GM12878 (cell line): ENCODE measurements around the gene ANKRD13A. TPM values are rescaled to one million over a fixed set of nuclear protein-coding genes. Genes with fewer than 3 reads are reported as not detected.
A peak's percentile ranks its signal among the peaks of the same experiment; 100 is the strongest.

ENCODE experiments used
- ATF7 ChIP-seq: fragments of 450-650 bp; IDR thresholded peaks from 2 replicates; pipeline ENCODE4 v1.6.1; 2016; ENCODE audit warnings: low read depth, mild to moderate bottlenecking
- BCLAF1 ChIP-seq: fragments of 450-650 bp; IDR thresholded peaks from 2 replicates; pipeline ENCODE4 v1.6.1; 2017; ENCODE audit warnings: antibody characterized with exemption, mild to moderate bottlenecking, moderate library complexity
- CBX3 ChIP-seq: fragments of 200-600 bp; sonication (generic); IDR thresholded peaks from 2 replicates; pipeline ENCODE4 v1.6.1; 2016; ENCODE audit warnings: low read depth, borderline replicate concordance
- DPF2 ChIP-seq: fragments of 450-650 bp; IDR thresholded peaks from 2 replicates; pipeline ENCODE4 v1.6.1; 2017; ENCODE audit warnings: mild to moderate bottlenecking
- EGR1 ChIP-seq, 2 experiments: IDR thresholded peaks; 1 replicate in 1 of 2; 2 replicates in 1 of 2; pipeline ENCODE4 v1.6.1; 2011 to 2012; ENCODE audit warnings: low read depth in 2 of 2, low read length in 2 of 2, borderline replicate concordance in 1 of 2, mild to moderate bottlenecking in 1 of 2, moderate library complexity in 1 of 2
- FOXK2 ChIP-seq: fragments of 450-650 bp; IDR thresholded peaks from 2 replicates; pipeline ENCODE4 v1.6.1; 2017; ENCODE audit warnings: mild to moderate bottlenecking, moderate library complexity
- FOXM1 ChIP-seq: IDR thresholded peaks from 2 replicates; pipeline ENCODE4 v1.6.1; 2012; ENCODE audit warnings: low read depth, mild to moderate bottlenecking, inconsistent platforms, low read length, moderate library complexity
- HDAC6 ChIP-seq: fragments of 200-600 bp; sonication (generic); IDR thresholded peaks from one replicate; pipeline ENCODE4 v1.8.0; 2017; ENCODE audit warnings: antibody characterized with exemption; ENCODE audit not compliant: unreplicated experiment
- MXI1 ChIP-seq: fragments of 150-350 bp; IDR thresholded peaks from 2 replicates; pipeline ENCODE4 v1.6.1; 2011; ENCODE audit warnings: low read depth, mild to moderate bottlenecking, inconsistent platforms, low read length, improper control_type of control experiment
- PBX3 ChIP-seq: IDR thresholded peaks from 2 replicates; pipeline ENCODE4 v1.6.1; 2011; ENCODE audit warnings: mild to moderate bottlenecking, low read depth, low read length, moderate library complexity; ENCODE audit not compliant: insufficient replicate concordance
- PRDM15 ChIP-seq: fragments of 450-650 bp; formaldehyde crosslinking; IDR thresholded peaks from 2 replicates; pipeline ENCODE4 v1.4.0; 2020; ENCODE audit warnings: mild to moderate bottlenecking, moderate library complexity
- RAD51 ChIP-seq: fragments of 450-650 bp; IDR thresholded peaks from 2 replicates; pipeline ENCODE4 v1.6.1; 2016; ENCODE audit warnings: moderate library complexity, mild to moderate bottlenecking, inconsistent platforms
- RUNX3 ChIP-seq: IDR thresholded peaks from 2 replicates; pipeline ENCODE4 v1.6.1; 2012; ENCODE audit warnings: low read length, inconsistent platforms
- SUPT20H ChIP-seq: IDR thresholded peaks from 2 replicates; pipeline ENCODE4 v1.6.1; 2011; ENCODE audit warnings: low read depth, mild to moderate bottlenecking, low read length, moderate library complexity, borderline replicate concordance; ENCODE audit not compliant: control insufficient read depth
- ZBED1 ChIP-seq: IDR thresholded peaks from 2 replicates; pipeline ENCODE4 v1.6.1; 2016; ENCODE audit warnings: borderline replicate concordance
- ZNF687 ChIP-seq: fragments of 450-650 bp; IDR thresholded peaks from 2 replicates; pipeline ENCODE4 v1.6.1; 2017; ENCODE audit warnings: mild to moderate bottlenecking, moderate library complexity
- ZSCAN29 ChIP-seq: fragments of 450-650 bp; IDR thresholded peaks from 2 replicates; pipeline ENCODE4 v1.6.1; 2017; ENCODE audit warnings: mild to moderate bottlenecking, moderate library complexity
- ZZZ3 ChIP-seq: IDR thresholded peaks from 2 replicates; pipeline ENCODE4 v1.6.1; 2011; ENCODE audit warnings: low read depth; ENCODE audit not compliant: control insufficient read depth, insufficient read length
- polyA plus RNA-seq, 11 experiments: library from polyadenylated mRNA; depleted of rRNA in 4 of 11; unstranded in 6 of 11; stranded (reverse) in 5 of 11; fragments of >200 nt; fragmentation: Nextera tagmentation in 4 of 11; fragmentation: Illumina TruSeq in 1 of 11; extraction: Ambion mirVana in 4 of 11; extraction: Trizol in 1 of 11; gene quantifications; 1 replicate in 1 of 11; 2 replicates in 10 of 11; pipeline versions ENCODE4 v1.2.1 to v1.2.3, GENCODE V29; 2011 to 2016; ENCODE audit warnings: inconsistent platforms in 2 of 11, missing spikeins in 2 of 11, low read depth in 1 of 11
- total RNA-seq, 4 experiments: library from RNA; depleted of rRNA in 3 of 4; stranded (reverse); fragments of >200 nt in 3 of 4; fragmentation: Illumina TruSeq in 1 of 4; extraction: Trizol in 1 of 4; gene quantifications; 2 replicates each; pipeline versions ENCODE4 v1.2.1 to v1.2.3, GENCODE V29; 2013 to 2021

ANKRD13A gene
- total and polyA plus RNA-seq, 10 of the 15 experiments (the other 5 are each of a cell fraction or from before 2014, with no cell fraction given), result 10.2 to 93.4 (median 76.5) TPM

GRCh38 chr12:110048242-110049027 lies 49.2 kb downstream of the ANKRD13A start, which contains the start of gene C12orf76 (continued):
- TF ChIP-seq EGR1 (IDR thresholded peaks at IDR 0.05; ENCODE audit: borderline replicate concordance in 1 of 2, low read depth in 2 of 2, low read length in 2 of 2), result peak; percentile 6 to 60; a peak in 1 of 3 replicates
- TF ChIP-seq ZZZ3, result no peak
- TF ChIP-seq ZSCAN29, result peak; percentile 68; the same call in 1 of the 2 replicates
- no peak for TF ChIP-seq FOXM1
- TF ChIP-seq HDAC6, result no peak
- TF ChIP-seq BCLAF1, result no peak
- TF ChIP-seq MXI1, result peak; percentile 98
- TF ChIP-seq ZBED1, result peak; percentile 64; the same call in 1 of the 2 replicates
- TF ChIP-seq ZNF687, result peak; percentile 82; the same call in 1 of the 2 replicates
- no peak for TF ChIP-seq PRDM15 (CRISPR knock-in tag)
- TF ChIP-seq ATF7, result peak; percentile 71
- TF ChIP-seq DPF2, result 0 out of 2 replicates have a peak, but pooled peaks have one; percentile 11
- TF ChIP-seq RUNX3, result peak; percentile 93
- no peak for TF ChIP-seq RAD51
- TF ChIP-seq PBX3, result no peak
- no peak for TF ChIP-seq CBX3
- peak; percentile 71 for TF ChIP-seq FOXK2
- no peak for TF ChIP-seq SUPT20H
